Heart right ventricle (tissue), 16 donors: ENCODE measurements around the gene SH3RF2. TPM values are rescaled to one million over a fixed set of nuclear protein-coding genes. Genes with fewer than 3 reads are reported as not detected.
"Not testable (repeated sequence)": the region's sequence is repeated elsewhere in the genome, so short reads cannot be mapped to it uniquely, and the experiment has no call there.

Experiments used
- ATAC-seq, 8 donors: fragments of 200-7000 bp; cut with Tn5 transposase; one replicate each; pipeline ENCODE4 v1.9.1; 2020; ENCODE audit warnings: mild to moderate bottlenecking in 8 of 8, moderate library complexity in 8 of 8, moderate number of reproducible peaks in 1 of 8
- DNase-seq, 2 donors: peaks; one replicate each; pipeline ENCODE4 v3.0.0-alpha.2; 2020
- H3K27ac ChIP-seq, 10 donors: fragments of 200-600 bp; sonication (generic) in 2 of 10; one replicate each; pipeline versions ENCODE4 v1.5.0 to v1.8.0; 2020 to 2022; ENCODE audit warnings: mild to moderate bottlenecking in 3 of 10
- H3K27me3 ChIP-seq, 7 donors: fragments of 200-600 bp; one replicate each; pipeline ENCODE4 v1.8.0; 2021 to 2022; ENCODE audit warnings: mild to moderate bottlenecking in 2 of 7
- H3K36me3 ChIP-seq, 9 donors: fragments of 200-600 bp; sonication (generic) in 1 of 9; one replicate each; pipeline versions ENCODE4 v1.5.0 to v1.8.0; 2020 to 2022; ENCODE audit warnings: mild to moderate bottlenecking in 2 of 9
- H3K4me1 ChIP-seq, 9 donors: fragments of 200-600 bp; sonication (generic) in 1 of 9; one replicate each; pipeline versions ENCODE4 v1.5.0 to v1.8.0; 2020 to 2022; ENCODE audit warnings: mild to moderate bottlenecking in 4 of 9
- H3K4me3 ChIP-seq, 10 donors: fragments of 200-600 bp; sonication (generic) in 2 of 10; one replicate each; pipeline versions ENCODE4 v1.5.0 to v1.8.0; 2020 to 2022; ENCODE audit warnings: mild to moderate bottlenecking in 7 of 10, moderate library complexity in 2 of 10
- H3K9me3 ChIP-seq, 11 donors: fragments of 200-600 bp in 10 of 11; sonication (generic) in 2 of 11; one replicate each; pipeline versions ENCODE4 v1.5.0 to v1.8.0; 2013 to 2022; ENCODE audit warnings: mild to moderate bottlenecking in 2 of 11, control low read depth in 1 of 11, moderate library complexity in 1 of 11
- CTCF ChIP-seq, 9 donors: fragments of 200-600 bp; sonication (generic) in 2 of 9; IDR thresholded peaks; one replicate each; pipeline versions ENCODE4 v1.5.0 to v1.8.0; 2021 to 2022; ENCODE audit warnings: antibody characterized with exemption in 9 of 9, mild to moderate bottlenecking in 5 of 9, moderate library complexity in 1 of 9
- WGBS, 2 donors: extraction: QIAGEN DNeasy Blood & Tissue Kit; methylation state at CpG; one replicate each; pipeline ENCODE4 v1.1.7; 2013; ENCODE audit warnings: inconsistent platforms in 1 of 2; 5-methylcytosine and 5-hydroxymethylcytosine counted together
- intact Hi-C, 10 donors: fragments of 100-400 bp; cut with DNase I; formaldehyde crosslinking; loops; one replicate each; pipeline versions ENCODE4 v1.11.1 to v1.14.2; 2022
- polyA plus RNA-seq, 2 donors: library from polyadenylated mRNA; stranded (reverse); fragments of 200-250 nt; gene quantifications; one replicate each; pipeline ENCODE4 v1.2.3, GENCODE V29; 2013
- total RNA-seq, 10 donors: library from RNA; stranded (reverse); fragmentation: NEBNext Ultra II Directional in 3 of 10; extraction: Animal tissue kit (Norgen Biotek cat#: 25700) in 3 of 10; gene quantifications; one replicate each; pipeline versions ENCODE4 v1.2.1 to v1.2.4, GENCODE V29; 2021 to 2023
- donor health status: Arrhythmogenic right ventricular cardiomyopathy.
- donor health status: ischemic (EF 13 %, LVEDD 7.1; RV severe dilation, severe dysfunction).
- donor health status: healthy with polysubstance abuse.
- donor health status: DM: no; HTN: yes; CAD: no.
- donor health status: DM: no; HTN: no; CAD: no.
- donor health status: ischemic (EF 25% LVEDD 6.9; RV normal size, moderate dysfunction).
- donor health status: ischemic (EF 25% LVEDD 5.7; RV mildly dilated, moderate dysfunction).
- donor health status: healthy.
- donor health status: DM: yes; HTN: yes; CAD: no.
- donor health status: Ischemic cardiomyopathy.
- donor health status: ischemic (EF 35%, LVEDD 5.7; RV mildly dilated, moderate dysfunction).
- donor health status: nonischemic (EF 11% LVEDD 7.7; RV severe dilation, severe dysfunction).
- donor health status: DM: yes; HTN: yes; CAD: no.
- donor health status: PGD.
- donor health status: ischemic (EF 29% LVEDD 5.4; RV normal size, mild dysfunction).
- donor health status: nonischemic (EF 23%, LVEDD 6.1; RV moderate dilation, normal function).

SH3RF2 gene
- total and polyA plus RNA-seq, 12 donors, result 32.9 to 887 (median 219) TPM

GRCh38 chr5:146007989-146008388, 71.6 kb downstream of the SH3RF2 start:
- H3K27ac ChIP-seq, result no peak overlapping the region

GRCh38 chr5:146009020-146009419, 72.6 kb downstream of the SH3RF2 start:
- WGBS, 2 donors, result 76 to 82% methylated on average over 1 of the region's 1 CpG
- Histone ChIP-seq H3K4me3 (no peak overlapping the region), H3K4me1 (peaks cover 0 to 9% (median 0%) of the 10 kb centered on the region in 9 donors), H3K9me3 (peaks cover 0 to 10% (median 0%) of the 10 kb centered on the region in 11 donors), H3K36me3 (no peaks in the 10 kb centered on the region), H3K27ac (no peak overlapping the region), H3K27me3 (no peaks in the 10 kb centered on the region)
- no peak for DNase-seq
- TF ChIP-seq CTCF (IDR thresholded peaks at IDR 0.05), result no peak
- no peak for ATAC-seq
- intact Hi-C loops, result no loop called here

More at GRCh38 chr5:146007989-146008388, 71.6 kb downstream of the SH3RF2 start:
- ATAC-seq, result no peak
- 83% methylated on average over 4 of the region's 4 CpGs for WGBS, 2 donors
- no peak overlapping the region for H3K4me3 ChIP-seq
- intact Hi-C loops, result no loop called here
- H3K9me3 ChIP-seq, result peaks cover 0 to 10% (median 0%) of the 10 kb centered on the region in 11 donors
- peaks cover 0 to 9% (median 0%) of the 10 kb centered on the region in 9 donors for H3K4me1 ChIP-seq
- DNase-seq, result no peak
- TF ChIP-seq CTCF (IDR thresholded peaks at IDR 0.05), result no peak
- no peaks in the 10 kb centered on the region for H3K36me3 ChIP-seq
- H3K27me3 ChIP-seq, result no peaks in the 10 kb centered on the region

GRCh38 chr5:146010447-146010846, 74.1 kb downstream of the SH3RF2 start:
- ATAC-seq, result not testable (repeated sequence)

GRCh38 chr5:146013761-146014160, 77.4 kb downstream of the SH3RF2 start:
- ATAC-seq (no peak), DNase-seq (no peak)
- peaks cover 0 to 12% (median 0%) of the 10 kb centered on the region in 9 donors for H3K4me1 ChIP-seq
- TF ChIP-seq CTCF (IDR thresholded peaks at IDR 0.05), result no peak
- H3K9me3 ChIP-seq, result peaks cover 0 to 10% (median 0%) of the 10 kb centered on the region in 11 donors
- no peak overlapping the region for H3K27ac ChIP-seq
- WGBS, 2 donors, result 77 to 90% methylated on average over 9 of the region's 9 CpGs
- intact Hi-C loops, result no loop called here
- no peaks in the 10 kb centered on the region for H3K27me3 ChIP-seq
- H3K4me3 ChIP-seq, result no peak overlapping the region
- no peaks in the 10 kb centered on the region for H3K36me3 ChIP-seq

More at GRCh38 chr5:146010447-146010846, 74.1 kb downstream of the SH3RF2 start:
- H3K4me1 ChIP-seq, H3K27ac ChIP-seq, H3K27me3 ChIP-seq, DNase-seq, H3K4me3 ChIP-seq, intact Hi-C loops, H3K36me3 ChIP-seq: not testable (repeated sequence)
- 70 to 89% methylated on average over 5 of the region's 5 CpGs for WGBS, 2 donors
- H3K9me3 ChIP-seq, result peaks cover 0 to 10% (median 0%) of the 10 kb centered on the region in 11 donors

GRCh38 chr5:146015001-146015400, 78.6 kb downstream of the SH3RF2 start:
- ATAC-seq (no peak), DNase-seq (no peak)
- intact Hi-C loops, result no loop called here
- H3K27me3 ChIP-seq, result no peaks in the 10 kb centered on the region
- no peak overlapping the region for H3K27ac ChIP-seq
- no peaks in the 10 kb centered on the region for H3K36me3 ChIP-seq
- WGBS, 2 donors, result 83 to 94% methylated on average over 1 of the region's 1 CpG
- H3K4me1 ChIP-seq, result peaks cover 0 to 12% (median 0%) of the 10 kb centered on the region in 9 donors
- no peak overlapping the region for H3K4me3 ChIP-seq
- TF ChIP-seq CTCF (IDR thresholded peaks at IDR 0.05), result no peak
- peaks cover 0 to 10% (median 0%) of the 10 kb centered on the region in 11 donors for H3K9me3 ChIP-seq
